ENCODE results near the gene THRB. TPM values are rescaled to one million over a fixed set of nuclear protein-coding genes. Genes with fewer than 3 reads are reported as not detected.

The THRB gene
- total RNA-seq, 2 donors from 2014 or later = 0.24 to 0.26 TPM

DNA sequence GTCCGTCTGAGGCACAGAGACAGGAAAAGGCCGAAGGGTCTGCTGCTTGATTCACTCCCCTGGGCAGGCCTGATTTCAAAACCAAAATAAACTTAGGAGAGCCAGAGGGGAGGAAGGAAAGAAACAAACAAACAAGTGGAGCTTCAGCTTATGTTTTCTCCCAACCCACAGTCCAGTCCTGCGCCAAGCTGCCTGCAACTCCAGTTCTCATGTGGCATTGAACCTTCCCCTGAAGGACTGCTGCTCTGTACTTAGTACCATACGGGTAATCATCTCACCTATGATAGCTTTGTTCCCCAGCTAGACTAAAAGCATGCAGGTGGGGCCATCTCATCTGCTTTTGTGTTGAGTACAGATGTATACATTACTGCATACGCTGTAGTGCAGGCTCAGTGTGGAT lies 236.4 kb downstream of the THRB start:
- Mint-ChIP-seq H3K9me3 (no peaks in the 10 kb centered on the region), H3K4me3 (no peak overlapping the region), H3K27me3 (ENCODE audit: insufficient read depth) (no peaks in the 10 kb centered on the region), H3K27ac (no peak overlapping the region), H3K4me1 (no peaks in the 10 kb centered on the region), H3K36me3 (ENCODE audit: low read depth) (no peaks in the 10 kb centered on the region)
- Histone ChIP-seq H3K27ac (ENCODE audit: low read depth, low read length) (no peak overlapping the region), H3K9me3 (ENCODE audit: control insufficient read depth, low read length) (no peaks in the 10 kb centered on the region), H3K9ac (ENCODE audit: extremely low read depth, low read length, poor library complexity, severe bottlenecking) (no peak overlapping the region), H3K4me3 (ENCODE audit: low read length) (no peak overlapping the region), H3K27me3 (ENCODE audit: control insufficient read depth, insufficient read depth, low read length, poor library complexity, severe bottlenecking) (peaks cover 9% of the 10 kb centered on the region), H3K36me3 (ENCODE audit: control insufficient read depth, insufficient read depth, low read length) (no peaks in the 10 kb centered on the region), H3K4me1 (ENCODE audit: control insufficient read depth, insufficient read depth, low read length) (no peaks in the 10 kb centered on the region)
- 91 to 95% methylated on average over 4 to 5 of the region's 5 CpGs for WGBS, 2 experiments (ENCODE audit: insufficient coverage in 1 of 2, insufficient read length in 1 of 2)
- TF ChIP-seq, protein P1, sequence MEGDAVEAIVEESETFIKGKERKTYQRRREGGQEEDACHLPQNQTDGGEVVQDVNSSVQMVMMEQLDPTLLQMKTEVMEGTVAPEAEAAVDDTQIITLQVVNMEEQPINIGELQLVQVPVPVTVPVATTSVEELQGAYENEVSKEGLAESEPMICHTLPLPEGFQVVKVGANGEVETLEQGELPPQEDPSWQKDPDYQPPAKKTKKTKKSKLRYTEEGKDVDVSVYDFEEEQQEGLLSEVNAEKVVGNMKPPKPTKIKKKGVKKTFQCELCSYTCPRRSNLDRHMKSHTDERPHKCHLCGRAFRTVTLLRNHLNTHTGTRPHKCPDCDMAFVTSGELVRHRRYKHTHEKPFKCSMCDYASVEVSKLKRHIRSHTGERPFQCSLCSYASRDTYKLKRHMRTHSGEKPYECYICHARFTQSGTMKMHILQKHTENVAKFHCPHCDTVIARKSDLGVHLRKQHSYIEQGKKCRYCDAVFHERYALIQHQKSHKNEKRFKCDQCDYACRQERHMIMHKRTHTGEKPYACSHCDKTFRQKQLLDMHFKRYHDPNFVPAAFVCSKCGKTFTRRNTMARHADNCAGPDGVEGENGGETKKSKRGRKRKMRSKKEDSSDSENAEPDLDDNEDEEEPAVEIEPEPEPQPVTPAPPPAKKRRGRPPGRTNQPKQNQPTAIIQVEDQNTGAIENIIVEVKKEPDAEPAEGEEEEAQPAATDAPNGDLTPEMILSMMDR (conservative IDR thresholded peaks at IDR 0.05) = no peak
- no peak for DNase-seq

DNA sequence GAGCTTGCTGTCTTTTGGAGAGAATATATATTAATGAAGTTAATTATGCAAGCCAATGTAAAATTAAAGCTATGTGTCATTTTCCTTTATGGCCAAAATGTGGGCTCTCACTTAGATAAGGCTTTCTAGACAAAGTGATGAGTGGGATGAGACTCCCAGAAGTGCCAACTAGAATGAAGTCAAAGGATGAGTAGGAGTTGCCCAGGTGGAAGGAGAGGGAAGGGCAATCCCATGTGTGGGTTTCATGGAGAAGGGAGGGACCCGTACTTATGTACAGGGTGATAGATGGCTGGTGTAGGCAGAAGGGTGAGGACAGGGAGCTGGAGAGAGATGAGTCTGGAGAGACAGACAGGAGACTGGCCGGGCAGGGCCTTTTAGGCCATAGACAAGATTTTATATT lies 239.2 kb downstream of the THRB start:
- H3K27ac ChIP-seq (ENCODE audit: low read depth, low read length) = no peak overlapping the region
- H3K4me1 ChIP-seq (ENCODE audit: control insufficient read depth, insufficient read depth, low read length) = no peaks in the 10 kb centered on the region
- no peak overlapping the region for H3K9ac ChIP-seq (ENCODE audit: extremely low read depth, low read length, poor library complexity, severe bottlenecking)
- no peaks in the 10 kb centered on the region for H3K36me3 ChIP-seq (ENCODE audit: control insufficient read depth, insufficient read depth, low read length)
- no peak overlapping the region for H3K4me3 ChIP-seq (ENCODE audit: low read length)
- TF ChIP-seq, protein P1 (conservative IDR thresholded peaks at IDR 0.05) = no peak
- Mint-ChIP-seq H3K36me3 (ENCODE audit: low read depth) (no peaks in the 10 kb centered on the region), H3K27ac (no peak overlapping the region), H3K4me3 (no peak overlapping the region), H3K27me3 (ENCODE audit: insufficient read depth) (no peaks in the 10 kb centered on the region), H3K9me3 (no peaks in the 10 kb centered on the region), H3K4me1 (no peaks in the 10 kb centered on the region)
- 83 to 94% methylated on average over 2 of the region's 2 CpGs for WGBS, 2 experiments (ENCODE audit: insufficient coverage in 1 of 2, insufficient read length in 1 of 2)
- peaks cover 4% of the 10 kb centered on the region for H3K27me3 ChIP-seq (ENCODE audit: control insufficient read depth, insufficient read depth, low read length, poor library complexity, severe bottlenecking)
- no peak for DNase-seq
- H3K9me3 ChIP-seq (ENCODE audit: control insufficient read depth, low read length) = no peaks in the 10 kb centered on the region

DNA sequence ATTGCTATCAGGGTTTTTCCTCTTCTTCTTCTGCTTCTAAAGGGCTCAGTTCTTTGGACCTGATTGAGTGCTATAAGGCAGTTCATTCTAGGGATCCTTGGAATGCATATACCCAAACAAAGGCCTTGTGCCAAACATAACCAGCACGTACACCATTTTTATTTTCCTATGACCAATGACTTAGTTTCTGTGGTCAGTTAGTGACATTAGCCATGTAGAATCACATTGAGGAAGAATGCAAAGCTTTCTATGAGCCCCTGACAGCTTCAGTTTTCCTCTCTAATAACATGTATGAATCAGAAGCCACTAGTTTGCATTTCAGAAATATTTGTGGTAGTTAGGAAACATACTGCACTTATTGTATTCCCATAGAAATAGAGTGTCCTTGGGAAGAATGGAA lies 240.0 kb downstream of the THRB start:
- Mint-ChIP-seq H3K4me1 (no peaks in the 10 kb centered on the region), H3K4me3 (no peak overlapping the region), H3K27ac (no peak overlapping the region), H3K27me3 (ENCODE audit: insufficient read depth) (no peaks in the 10 kb centered on the region), H3K9me3 (no peaks in the 10 kb centered on the region), H3K36me3 (ENCODE audit: low read depth) (no peaks in the 10 kb centered on the region)
- no peak overlapping the region for H3K27ac ChIP-seq (ENCODE audit: low read depth, low read length)
- DNase-seq = no peak
- H3K27me3 ChIP-seq (ENCODE audit: control insufficient read depth, insufficient read depth, low read length, poor library complexity, severe bottlenecking) = no peaks in the 10 kb centered on the region
- TF ChIP-seq, protein P1 (conservative IDR thresholded peaks at IDR 0.05) = no peak
- no peaks in the 10 kb centered on the region for H3K4me1 ChIP-seq (ENCODE audit: control insufficient read depth, insufficient read depth, low read length)
- no peaks in the 10 kb centered on the region for H3K36me3 ChIP-seq (ENCODE audit: control insufficient read depth, insufficient read depth, low read length)
- H3K9ac ChIP-seq (ENCODE audit: extremely low read depth, low read length, poor library complexity, severe bottlenecking) = no peak overlapping the region
- H3K4me3 ChIP-seq (ENCODE audit: low read length) = no peak overlapping the region
- 100% methylated on average over 1 of the region's 1 CpG; no CpG with 5 or more reads in 1 of the 2 experiments for WGBS, 2 experiments (ENCODE audit: insufficient coverage in 1 of 2, insufficient read length in 1 of 2)
- H3K9me3 ChIP-seq (ENCODE audit: control insufficient read depth, low read length) = no peaks in the 10 kb centered on the region
